K562 (cell line): ENCODE results near the gene OR6B2. TPM values are rescaled to one million over a fixed set of nuclear protein-coding genes. Genes with fewer than 3 reads are reported as not detected.

ENCODE experiments used
- ATAC-seq: fragments of 200-7000 bp; cut with Tn5 transposase; 3 replicates; pipeline ENCODE4 v1.9.1; 2020; ENCODE audit warnings: moderate library complexity
- BruUV-seq: library from RNA; stranded (reverse); fragments of 400-500 nt; replicated peaks from 2 replicates; lab custom pipeline; 2021; lab: Mats Ljungman, UMichigan
- CTCF ChIA-PET: fragments of 300-600 bp; formaldehyde crosslinking; extraction: SDS; loops from one replicate; lab custom pipeline; 2021; ENCODE audit warnings: low intra/inter-chr PET ratio; lab: Yijun Ruan, JAX
- POLR2A ChIA-PET: fragments of 300-600, 350-650 bp; sonication (Branson Sonifier 250); formaldehyde crosslinking; extraction: SDS; loops from one replicate; lab custom pipeline; 2021; ENCODE audit warnings: antibody characterized with exemption, inconsistent platforms; lab: Yijun Ruan, JAX
- DNase-seq, 4 experiments: peaks; one replicate each; pipeline versions ENCODE4 v3.0.0 to v3.0.0-alpha.2; 2011 to 2018; ENCODE audit warnings: low spot score in 3 of 4, mixed read lengths in 3 of 4; ENCODE audit errors: extremely low read depth in 1 of 4
- FAIRE-seq: peaks from 2 replicates; lab custom pipeline; 2011; peaks lifted over from hg19 to GRCh38; lab: Jason Lieb, UNC
- H2AFZ ChIP-seq: 2 replicates; pipeline ENCODE4 v1.6.0; 2011; ENCODE audit warnings: low read depth, low read length, control low read depth, inconsistent platforms
- H3K27ac ChIP-seq: fragments of 200-600 bp; 3 replicates; pipeline ENCODE4 v1.8.0; 2011; ENCODE audit warnings: low read depth, mild to moderate bottlenecking, control low read depth, inconsistent platforms, low read length, moderate library complexity, mixed read lengths; ENCODE audit errors: extremely low read depth
- H3K27me3 ChIP-seq, 2 experiments: fragments of 300-600 bp in 1 of 2; 2 replicates in 1 of 2; 3 replicates in 1 of 2; pipeline versions ENCODE4 v1.6.0 to v1.8.0; 2011; ENCODE audit warnings: inconsistent platforms in 2 of 2, low read length in 2 of 2, mild to moderate bottlenecking in 1 of 2, mixed read lengths in 1 of 2, moderate library complexity in 1 of 2; ENCODE audit not compliant: control insufficient read depth in 2 of 2, insufficient read depth in 2 of 2
- H3K36me3 ChIP-seq: fragments of 300-600 bp; 3 replicates; pipeline ENCODE4 v1.8.0; 2011; ENCODE audit warnings: mild to moderate bottlenecking, low read length, inconsistent platforms; ENCODE audit not compliant: control insufficient read depth, insufficient read depth
- H3K4me1 ChIP-seq, 2 experiments: fragments of 200-600 bp in 1 of 2; replicated peaks in 1 of 2; 2 replicates in 1 of 2; 3 replicates in 1 of 2; pipeline versions ENCODE4 v1.5.1 to v1.8.0; 2011; ENCODE audit warnings: inconsistent platforms in 2 of 2, low read length in 2 of 2, mild to moderate bottlenecking in 1 of 2, mixed read lengths in 1 of 2, moderate library complexity in 1 of 2; ENCODE audit not compliant: control insufficient read depth in 2 of 2, insufficient read depth in 2 of 2
- H3K4me2 ChIP-seq: 2 replicates; pipeline ENCODE4 v1.6.1; 2011; ENCODE audit warnings: low read length, control low read depth, inconsistent platforms, mixed read lengths; ENCODE audit not compliant: insufficient read depth
- H3K4me3 ChIP-seq: fragments of 200-600 bp; sonication (generic), shearing (Covaris generic); 2 replicates; pipeline ENCODE4 v1.5.1; 2016; ENCODE audit warnings: control low read depth, inconsistent platforms
- H3K79me2 ChIP-seq: fragments of 200-600 bp; 3 replicates; pipeline ENCODE4 v1.8.0; 2011; ENCODE audit warnings: low read length, inconsistent platforms; ENCODE audit not compliant: control insufficient read depth, insufficient read depth
- H3K9ac ChIP-seq, 2 experiments: 2 replicates each; pipeline versions ENCODE4 v1.6.0 to v1.6.1; 2011; ENCODE audit warnings: low read depth in 2 of 2, low read length in 2 of 2, control low read depth in 1 of 2, inconsistent platforms in 1 of 2, mild to moderate bottlenecking in 1 of 2, mixed read lengths in 1 of 2; ENCODE audit not compliant: insufficient read depth in 1 of 2
- H3K9me1 ChIP-seq: one replicate; pipeline ENCODE4 v1.6.0; 2011; ENCODE audit warnings: inconsistent platforms, mild to moderate bottlenecking, low read length, moderate library complexity; ENCODE audit not compliant: control insufficient read depth, insufficient read depth
- H3K9me3 ChIP-seq: replicated peaks from 2 replicates; pipeline ENCODE4 v1.5.1; 2011; ENCODE audit warnings: low read depth, low read length, inconsistent platforms; ENCODE audit not compliant: control insufficient read depth, insufficient read depth
- H4K20me1 ChIP-seq: replicated peaks from 2 replicates; pipeline ENCODE4 v1.6.1; 2011; ENCODE audit warnings: low read length, inconsistent platforms, mixed read lengths; ENCODE audit not compliant: control insufficient read depth, insufficient read depth
- BCL6 ChIP-seq: fragments of 250-450 bp; sonication (Bioruptor Pico); IDR thresholded peaks from 2 replicates; pipeline ENCODE4 v1.4.0; 2020
- ELF4 ChIP-seq: fragments of 450-650 bp; formaldehyde crosslinking; IDR thresholded peaks from 2 replicates; pipeline ENCODE4 v1.4.0; 2022; ENCODE audit warnings: missing genetic modification characterization
- ETV6 ChIP-seq, 3 experiments: fragments of 150-350 bp in 1 of 3; sonication (generic) in 1 of 3; formaldehyde crosslinking in 1 of 3; IDR thresholded peaks; 2 replicates each; pipeline versions ENCODE4 v1.6.1 to v1.8.0; 2014 to 2022; ENCODE audit warnings: borderline replicate concordance in 2 of 3, low read depth in 2 of 3, antibody characterized with exemption in 1 of 3, low read length in 1 of 3, mild to moderate bottlenecking in 1 of 3, missing genetic modification reagents in 1 of 3
- KLF13 ChIP-seq: fragments of 450-650 bp; IDR thresholded peaks from 2 replicates; pipeline ENCODE4 v1.6.1; 2016; ENCODE audit warnings: missing genetic modification characterization, low read depth, mild to moderate bottlenecking, missing compliant biosample characterization, moderate library complexity, borderline replicate concordance
- NEUROD1 ChIP-seq: fragments of 150-350 bp; IDR thresholded peaks from 2 replicates; pipeline ENCODE4 v1.6.1; 2014; ENCODE audit warnings: borderline replicate concordance, low read length, low read depth; ENCODE audit not compliant: partially characterized antibody
- OTX1 ChIP-seq: fragments of 450-650 bp; formaldehyde crosslinking; IDR thresholded peaks from 2 replicates; pipeline ENCODE4 v1.4.0; 2022; ENCODE audit warnings: mild to moderate bottlenecking
- POLR2AphosphoS5 ChIP-seq: IDR thresholded peaks from 2 replicates; pipeline ENCODE4 v1.6.1; 2011; ENCODE audit warnings: mild to moderate bottlenecking, low read depth, low read length, moderate library complexity; ENCODE audit not compliant: control insufficient read depth, insufficient read depth
- RBM25 ChIP-seq: fragments of 200-400 bp; formaldehyde crosslinking; IDR thresholded peaks from 2 replicates; pipeline ENCODE4 v1.6.1; 2018; ENCODE audit warnings: low read length, low read depth, moderate library complexity; ENCODE audit not compliant: severe bottlenecking
- RUNX1 ChIP-seq: sonication (generic); IDR thresholded peaks from 2 replicates; pipeline ENCODE4 v1.6.1; 2016; ENCODE audit warnings: antibody characterized with exemption, low read depth
- SFPQ ChIP-seq: fragments of 200-400 bp; formaldehyde crosslinking; IDR thresholded peaks from 2 replicates; pipeline ENCODE4 v1.6.1; 2017; ENCODE audit warnings: mild to moderate bottlenecking, low read depth, low read length, moderate library complexity
- SMAD2 ChIP-seq: fragments of 150-350 bp; IDR thresholded peaks from 2 replicates; pipeline ENCODE4 v1.6.1; 2014; ENCODE audit warnings: low read depth, mild to moderate bottlenecking, low read length
- TAF1 ChIP-seq: IDR thresholded peaks from 2 replicates; pipeline ENCODE4 v1.6.1; 2011; ENCODE audit warnings: mild to moderate bottlenecking, low read length, moderate library complexity; ENCODE audit not compliant: insufficient read depth, control insufficient read depth, severe bottlenecking; ENCODE audit errors: extremely low read depth
- TGIF2 ChIP-seq: sonication (generic); formaldehyde crosslinking; IDR thresholded peaks from 2 replicates; pipeline ENCODE4 v1.8.1; 2022; ENCODE audit warnings: mild to moderate bottlenecking, missing genetic modification reagents, moderate library complexity
- ZNF175 ChIP-seq: fragments of 200-800 bp; sonication (Bioruptor generic); IDR thresholded peaks from 2 replicates; pipeline ENCODE4 v1.6.1; 2016; ENCODE audit warnings: low read depth, mild to moderate bottlenecking, missing genetic modification characterization, missing compliant biosample characterization
- ZNF274 ChIP-seq: IDR thresholded peaks from 2 replicates; pipeline ENCODE4 v1.6.1; 2011; ENCODE audit warnings: low read depth, mild to moderate bottlenecking, low read length, moderate library complexity, borderline replicate concordance
- WGBS: fragments of 100-300 bp; shearing (Covaris generic); methylation state at CpG from one replicate; pipeline ENCODE4 v1.1.6; 2016; ENCODE audit warnings: low coverage, mixed read lengths; ENCODE audit not compliant: insufficient coverage; ENCODE audit errors: missing lambda C conversion rate; 5-methylcytosine and 5-hydroxymethylcytosine counted together
- in situ Hi-C: fragments of 300-500 bp; cut with MboI; formaldehyde crosslinking; loops from 4 replicates; pipeline ENCODE4 v1.15.0; 2018; ENCODE audit warnings: inconsistent platforms, mixed read lengths
- intact Hi-C: fragments of 100-400 bp; cut with micrococcal nuclease; formaldehyde crosslinking; loops from 2 replicates; pipeline ENCODE4 v1.14.2; 2022
- polyA plus RNA-seq, 8 experiments: library from polyadenylated mRNA; depleted of rRNA in 4 of 8; stranded (reverse) in 5 of 8; unstranded in 3 of 8; fragments of >200 nt; fragmentation: Nextera tagmentation in 2 of 8; fragmentation: Illumina TruSeq in 1 of 8; extraction: Ambion mirVana in 2 of 8; extraction: Trizol in 1 of 8; gene quantifications; 2 replicates each; pipeline versions ENCODE4 v1.2.1 to v1.2.3, GENCODE V29; 2011 to 2014; ENCODE audit warnings: inconsistent platforms in 1 of 8, missing spikeins in 1 of 8
- total RNA-seq, 7 experiments: library from RNA; depleted of rRNA in 6 of 7; stranded (reverse); fragments of >200 nt in 6 of 7; fragmentation: Illumina TruSeq in 2 of 7; extraction: Trizol in 2 of 7; gene quantifications; 2 replicates each; pipeline versions ENCODE4 v1.2.1 to v1.2.3, GENCODE V29; 2011 to 2021; ENCODE audit warnings: low replicate concordance in 1 of 7

Gene OR6B2
- total and polyA plus RNA-seq, 9 of the 15 experiments (the other 6 are each of a cell fraction or from before 2014, with no cell fraction given): not detected

DNA sequence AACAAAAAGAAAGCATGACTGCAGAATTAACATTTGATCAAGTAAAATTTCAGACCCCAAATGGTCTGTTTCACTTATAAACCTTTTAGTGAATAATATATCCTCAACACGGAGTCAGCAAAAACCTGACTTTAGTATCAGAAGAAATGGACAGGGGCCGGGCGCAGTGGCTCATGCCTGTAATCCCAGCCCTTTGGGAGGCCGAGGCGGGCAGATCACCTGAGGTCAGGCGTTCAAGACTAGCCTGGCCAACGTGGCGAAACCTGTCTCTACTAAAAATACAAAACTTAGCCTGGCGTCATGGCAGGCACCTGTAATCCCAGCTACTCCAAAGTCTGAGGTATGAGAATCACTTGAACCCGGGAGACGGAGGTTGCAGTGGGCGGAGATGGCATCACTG is 20.0 kb upstream of the OR6B2 start:
- Histone ChIP-seq H3K9ac (no peak overlapping the region), H3K9me1 (no peaks in the 10 kb centered on the region), H3K27me3 (peaks cover 18 to 47% of the 10 kb centered on the region in 2 experiments; a peak in 4 of 5 replicates), H4K20me1 (no peaks in the 10 kb centered on the region), H3K4me3 (no peak overlapping the region), H3K27ac (no peak overlapping the region), H3K36me3 (no peaks in the 10 kb centered on the region), H3K4me1 (no peaks in the 10 kb centered on the region), H3K9me3 (no peaks in the 10 kb centered on the region), H3K79me2 (no peaks in the 10 kb centered on the region), H3K4me2 (no peak overlapping the region), H2AFZ (no peak overlapping the region)
- CTCF ChIA-PET: no interaction called here
- TF ChIP-seq KLF13 (tag) (no peak), SFPQ (no peak), RBM25 (no peak), POLR2AphosphoS5 (no peak), ETV6 (IDR thresholded peaks at IDR 0.05; ENCODE audit: borderline replicate concordance in 1 of 2, low read depth in 2 of 2, low read length in 1 of 2) (no peak), ETV6 (CRISPR knock-in tag; IDR thresholded peaks at IDR 0.05; ENCODE audit: borderline replicate concordance) (no peak), TGIF2 (no peak), ZNF175 (CRISPR knock-in tag) (no peak), ELF4 (CRISPR knock-in tag) (no peak), NEUROD1 (no peak), ZNF274 (no peak), BCL6 (CRISPR knock-in tag) (no peak), SMAD2 (no peak), OTX1 (CRISPR knock-in tag) (no peak), TAF1 (no peak), RUNX1 (no peak)
- ATAC-seq: no peak
- no peak for FAIRE-seq
- intact Hi-C loops (no loop called here), in situ Hi-C loops (no loop called here)
- BruUV-seq: no TSS peak
- DNase-seq: no peak
- 2% methylated on average over 12 of the region's 12 CpGs for WGBS
- POLR2A ChIA-PET: no interaction called here
